GM13976 (cell line): ENCODE measurements around the gene LRMDA.

Source experiments
- DNase-seq: peaks from one replicate; pipeline ENCODE4 v3.0.0; 2012; ENCODE audit warnings: low spot score
- in situ Hi-C: fragments of 300-500 bp; cut with MboI; formaldehyde crosslinking; loops from one replicate; pipeline ENCODE4 v1.12.0; 2022; ENCODE audit warnings: low sequenced_read_pairs, mixed read lengths, inconsistent platforms; ENCODE audit not compliant: unreplicated experiment
- TF ChIP-seq, protein P1 (sequence below): IDR thresholded peaks from 2 replicates; pipeline ENCODE4 v1.5.1; 2012; ENCODE audit warnings: borderline replicate concordance, mild to moderate bottlenecking; ENCODE audit not compliant: insufficient read depth; ENCODE audit errors: extremely low read depth, missing control alignments, control extremely low read depth

The LRMDA gene

GRCh38 chr10:75592791-75593643 is 161.6 kb downstream of the LRMDA start:
- TF ChIP-seq, protein P1, sequence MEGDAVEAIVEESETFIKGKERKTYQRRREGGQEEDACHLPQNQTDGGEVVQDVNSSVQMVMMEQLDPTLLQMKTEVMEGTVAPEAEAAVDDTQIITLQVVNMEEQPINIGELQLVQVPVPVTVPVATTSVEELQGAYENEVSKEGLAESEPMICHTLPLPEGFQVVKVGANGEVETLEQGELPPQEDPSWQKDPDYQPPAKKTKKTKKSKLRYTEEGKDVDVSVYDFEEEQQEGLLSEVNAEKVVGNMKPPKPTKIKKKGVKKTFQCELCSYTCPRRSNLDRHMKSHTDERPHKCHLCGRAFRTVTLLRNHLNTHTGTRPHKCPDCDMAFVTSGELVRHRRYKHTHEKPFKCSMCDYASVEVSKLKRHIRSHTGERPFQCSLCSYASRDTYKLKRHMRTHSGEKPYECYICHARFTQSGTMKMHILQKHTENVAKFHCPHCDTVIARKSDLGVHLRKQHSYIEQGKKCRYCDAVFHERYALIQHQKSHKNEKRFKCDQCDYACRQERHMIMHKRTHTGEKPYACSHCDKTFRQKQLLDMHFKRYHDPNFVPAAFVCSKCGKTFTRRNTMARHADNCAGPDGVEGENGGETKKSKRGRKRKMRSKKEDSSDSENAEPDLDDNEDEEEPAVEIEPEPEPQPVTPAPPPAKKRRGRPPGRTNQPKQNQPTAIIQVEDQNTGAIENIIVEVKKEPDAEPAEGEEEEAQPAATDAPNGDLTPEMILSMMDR: no peak
- DNase-seq: no peak
- in situ Hi-C loops: no loop called here

GRCh38 chr10:75593692-75594556 is 162.5 kb downstream of the LRMDA start:
- DNase-seq: no peak
- in situ Hi-C loops: no loop called here
- TF ChIP-seq, protein P1: no peak

DNA sequence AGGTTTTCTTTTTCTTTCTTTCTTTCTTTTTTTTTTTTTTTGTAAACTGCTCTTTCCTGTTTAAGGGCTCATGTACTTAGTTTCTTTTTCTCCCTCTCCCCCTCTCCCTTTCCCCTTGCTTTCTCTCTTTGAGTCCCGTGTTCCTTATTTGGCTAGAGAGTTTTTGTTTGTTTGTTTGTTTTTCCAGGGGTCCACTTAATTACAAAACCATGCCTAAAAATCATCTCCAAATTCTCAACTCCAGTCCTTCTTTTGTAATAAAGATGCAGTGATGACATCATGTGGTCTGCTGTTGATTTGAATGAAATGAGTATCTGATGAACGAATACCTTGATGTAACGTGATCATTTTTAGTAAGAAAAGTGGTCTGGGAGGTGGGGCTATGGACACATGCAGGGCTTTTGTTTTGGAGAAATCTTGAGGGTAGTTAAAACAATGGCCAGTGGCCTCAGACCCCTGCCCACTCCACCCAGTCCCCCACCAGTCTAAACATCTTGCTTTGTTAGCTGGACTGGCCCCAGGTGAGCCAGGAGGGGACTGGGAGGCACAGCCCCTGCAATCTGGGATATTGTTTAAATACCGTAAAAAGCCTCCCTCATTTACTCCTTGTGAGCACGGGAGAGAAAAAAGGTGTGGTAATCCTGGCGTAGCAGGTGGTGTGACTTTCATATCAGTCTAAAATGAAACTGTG is 165.7 kb downstream of the LRMDA start:
- in situ Hi-C loops: no loop called here
- TF ChIP-seq, protein P1: no peak
- DNase-seq: no peak

DNA sequence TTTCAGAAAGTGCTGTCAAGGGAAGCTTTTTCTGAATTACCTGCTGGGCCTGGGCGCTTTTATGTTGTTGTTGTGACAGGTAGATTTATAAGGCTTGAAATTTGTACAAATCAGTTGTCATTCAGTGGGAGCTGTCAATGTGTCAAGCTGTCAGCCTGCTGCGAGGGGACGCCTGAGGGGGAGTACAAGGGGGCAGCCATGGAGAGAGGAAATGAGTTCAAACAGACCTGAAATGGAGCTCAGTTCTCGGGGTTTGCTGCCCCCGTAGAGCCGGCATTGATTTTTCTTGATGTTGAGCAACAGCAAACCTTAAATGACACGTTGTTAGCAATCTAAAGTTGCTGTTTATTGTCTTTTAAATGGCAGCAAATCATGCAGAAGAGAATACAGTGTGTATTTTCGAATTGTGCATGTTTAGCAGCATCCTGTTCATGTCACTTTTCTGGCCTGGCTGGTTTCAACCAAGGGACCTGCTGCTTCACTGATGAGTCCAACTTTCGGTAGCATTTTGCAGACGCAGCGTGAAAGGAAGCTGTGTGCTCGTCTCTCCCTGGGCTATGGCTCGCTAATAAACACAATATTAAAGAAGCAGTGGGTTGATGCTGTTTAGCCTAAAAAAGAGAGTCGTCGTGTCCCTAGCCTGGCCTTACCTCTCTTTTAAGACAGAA is 166.5 kb downstream of the LRMDA start:
- in situ Hi-C loops: no loop called here
- TF ChIP-seq, protein P1: no peak
- no peak for DNase-seq

- TF ChIP-seq, protein P1: no peak
- in situ Hi-C loops: no loop called here
- DNase-seq: no peak
These were observed 167.6 kb downstream of the LRMDA start for GRCh38 chr10:75598998-75599397.

DNA sequence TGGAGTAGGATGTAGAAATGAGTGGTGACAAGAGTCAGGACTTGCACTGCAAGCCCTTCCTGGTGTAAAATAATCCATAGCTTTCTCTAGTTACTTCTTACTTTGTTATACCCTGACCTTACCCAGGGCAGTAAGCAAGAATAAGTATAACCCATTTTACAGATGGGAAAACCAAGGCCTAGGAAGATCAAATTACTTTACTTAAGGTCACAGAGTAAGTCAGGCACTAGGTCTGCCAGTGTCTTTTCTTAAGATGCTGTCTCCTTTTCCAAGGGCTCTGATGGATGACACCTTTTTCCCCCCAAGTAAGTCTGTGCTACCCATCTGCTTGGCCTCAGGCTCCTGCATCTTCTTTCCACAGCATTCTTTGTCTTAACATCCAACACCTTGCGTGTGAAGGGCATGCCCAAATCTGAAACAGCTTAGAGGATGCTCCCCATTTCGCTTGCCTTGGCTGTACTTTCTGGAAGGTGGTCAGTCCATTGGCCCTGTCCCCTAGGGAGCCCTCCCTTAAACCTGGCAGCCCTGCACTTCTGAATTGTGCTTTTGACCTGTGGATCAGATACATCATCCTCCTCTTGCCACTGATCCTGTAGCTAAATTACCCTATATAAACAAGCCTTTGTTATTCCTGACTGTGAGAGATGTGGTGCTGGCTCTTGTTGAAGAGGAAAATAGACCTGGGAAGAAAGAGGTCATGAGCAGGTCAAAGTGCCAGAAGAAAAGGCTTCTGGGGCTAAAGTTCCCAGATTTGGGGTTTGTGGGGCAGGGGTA is 168.6 kb downstream of the LRMDA start:
- TF ChIP-seq, protein P1: no peak
- in situ Hi-C loops: no loop called here
- DNase-seq: no peak
